GM21515 (cell line): ENCODE results near the gene HNF4A.

ENCODE experiments used
- ATAC-seq: cut with Tn5 transposase; IDR thresholded peaks from one replicate; pipeline ENCODE4 v1.9.1; 2021; ENCODE audit not compliant: unreplicated experiment

The HNF4A gene

DNA sequence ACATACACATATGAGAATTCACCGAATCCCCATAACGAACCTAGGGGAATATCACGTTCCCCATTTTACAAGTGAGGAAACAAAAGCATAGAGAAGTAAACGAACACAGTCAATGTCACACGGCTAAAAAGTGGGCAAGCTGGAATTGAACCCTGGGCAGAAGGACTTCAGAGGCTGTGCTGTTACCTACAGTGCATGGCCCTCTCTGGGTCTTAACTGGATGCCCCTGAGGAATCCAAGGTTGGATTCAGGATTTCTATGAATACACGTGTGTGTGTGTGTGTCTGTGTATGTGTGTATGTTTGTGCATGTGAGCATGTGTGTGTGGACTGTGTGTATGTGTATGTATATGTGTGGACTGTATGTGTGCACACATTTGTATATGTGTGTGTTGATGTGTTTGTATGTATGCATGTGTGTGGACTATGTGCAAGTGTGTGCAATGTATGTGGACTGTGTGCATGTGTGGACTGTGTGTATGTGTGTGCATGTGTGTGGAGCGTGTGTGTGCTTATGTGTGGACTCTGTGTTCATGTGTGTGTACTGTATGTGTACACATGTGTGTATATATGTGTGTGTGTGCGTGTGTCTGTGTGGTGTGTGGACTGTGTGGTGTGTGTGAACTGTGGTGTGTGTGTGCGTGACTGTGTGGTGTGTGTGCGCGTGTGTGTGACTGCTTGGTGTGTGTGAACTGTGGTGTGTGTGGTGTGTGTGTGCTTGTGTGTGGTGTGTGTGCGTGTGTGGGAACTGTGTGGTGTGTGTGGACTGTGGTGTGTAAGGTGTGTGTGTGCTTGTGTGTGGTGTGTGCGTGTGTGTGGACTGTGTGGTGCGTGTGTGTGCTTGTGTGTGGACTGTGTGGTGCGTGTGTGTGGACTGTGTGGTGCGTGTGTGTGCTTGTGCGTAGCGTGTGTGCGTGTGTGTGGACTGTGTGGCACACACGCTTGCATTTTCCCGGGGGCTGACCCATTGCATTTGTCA is 49.0 kb downstream of the HNF4A start:
- no peak for ATAC-seq

GRCh38 chr20:44405257-44405656 is 49.8 kb downstream of the HNF4A start:
- no peak for ATAC-seq

DNA sequence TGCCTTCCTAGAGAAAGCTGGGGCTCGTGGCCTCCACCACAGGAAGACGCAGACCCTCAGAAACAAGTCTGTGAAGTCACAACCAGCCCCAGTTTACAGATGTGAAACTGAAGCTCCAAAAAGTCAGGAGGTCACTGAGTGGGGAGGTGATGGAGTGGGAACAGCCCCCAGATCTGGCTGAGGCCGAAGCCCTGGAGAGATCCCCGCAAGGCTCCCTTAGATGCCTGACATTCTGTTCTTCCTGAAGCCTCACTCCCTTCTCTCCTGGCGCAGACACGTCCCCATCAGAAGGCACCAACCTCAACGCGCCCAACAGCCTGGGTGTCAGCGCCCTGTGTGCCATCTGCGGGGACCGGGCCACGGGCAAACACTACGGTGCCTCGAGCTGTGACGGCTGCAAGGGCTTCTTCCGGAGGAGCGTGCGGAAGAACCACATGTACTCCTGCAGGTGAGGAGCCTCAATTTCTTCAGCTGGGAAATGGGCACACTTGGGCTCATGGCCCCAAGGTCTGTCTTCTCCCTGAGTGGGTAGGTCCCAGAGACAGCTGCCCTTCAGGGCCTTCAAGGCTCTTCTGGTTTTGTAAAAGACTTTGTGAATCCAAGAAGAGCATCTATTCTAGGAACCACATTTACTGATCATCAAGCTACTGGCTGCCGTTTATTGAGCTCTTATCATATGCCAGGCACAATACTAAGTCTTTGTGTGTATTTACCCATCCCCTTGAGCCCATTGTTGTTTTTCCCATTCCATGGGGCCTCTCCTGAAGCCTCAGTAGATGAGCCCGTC is 50.5 kb downstream of the HNF4A start:
- no peak for ATAC-seq

DNA sequence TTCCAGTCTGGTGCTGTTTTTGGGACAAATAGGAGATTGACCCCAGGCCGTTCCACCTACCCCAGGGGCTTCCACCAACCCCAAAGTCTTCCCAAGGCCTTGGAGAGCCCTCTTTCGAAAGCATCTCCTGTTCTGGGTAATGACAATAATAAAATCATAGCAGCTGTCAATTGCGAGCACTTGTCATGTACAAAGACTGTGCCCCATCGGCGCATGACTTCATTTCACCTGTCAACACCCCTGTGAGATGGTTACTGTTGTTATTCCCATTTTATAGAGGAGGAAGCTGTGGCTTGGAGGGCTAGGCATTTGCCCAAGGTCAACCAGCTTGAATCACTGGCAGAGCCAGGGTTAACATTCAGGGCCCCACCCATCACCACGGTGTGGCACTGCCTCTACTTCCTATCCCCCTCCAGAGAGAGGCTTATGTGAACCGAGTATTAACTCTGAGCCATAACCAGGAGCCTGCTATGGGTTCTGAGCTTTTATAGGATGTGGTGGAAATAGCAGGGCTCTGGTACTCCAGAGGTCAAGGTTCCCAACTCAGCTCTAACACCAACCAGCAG is 51.2 kb downstream of the HNF4A start:
- no peak for ATAC-seq

GRCh38 chr20:44407402-44408184 is 52.1 kb downstream of the HNF4A start:
- ATAC-seq = no peak

DNA sequence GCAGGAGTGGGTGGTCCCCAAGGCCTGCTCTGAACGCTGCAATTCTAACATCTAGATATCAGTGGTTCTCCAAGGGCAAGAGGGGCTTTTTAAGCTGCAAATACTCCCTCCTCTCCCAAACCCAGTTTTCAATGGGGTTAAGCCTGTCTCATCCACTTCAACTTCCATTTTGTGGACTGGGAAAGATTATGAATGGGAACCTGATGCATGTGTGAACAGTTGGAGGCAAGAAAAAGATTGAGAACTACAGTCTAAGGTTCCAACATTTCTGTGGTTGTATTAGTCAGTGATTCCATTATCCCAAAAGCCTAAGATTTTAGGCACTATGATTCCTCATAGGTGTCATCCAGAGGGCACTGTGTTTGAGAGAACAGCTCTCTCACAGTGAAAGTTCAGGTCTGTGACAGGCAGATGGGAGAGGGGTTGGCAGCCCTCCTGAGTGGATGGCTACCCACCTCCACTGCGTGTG is 53.7 kb downstream of the HNF4A start:
- no peak for ATAC-seq

- no peak for ATAC-seq
Observed at GRCh38 chr20:44410583-44411019, 55.1 kb downstream of the HNF4A start.

DNA sequence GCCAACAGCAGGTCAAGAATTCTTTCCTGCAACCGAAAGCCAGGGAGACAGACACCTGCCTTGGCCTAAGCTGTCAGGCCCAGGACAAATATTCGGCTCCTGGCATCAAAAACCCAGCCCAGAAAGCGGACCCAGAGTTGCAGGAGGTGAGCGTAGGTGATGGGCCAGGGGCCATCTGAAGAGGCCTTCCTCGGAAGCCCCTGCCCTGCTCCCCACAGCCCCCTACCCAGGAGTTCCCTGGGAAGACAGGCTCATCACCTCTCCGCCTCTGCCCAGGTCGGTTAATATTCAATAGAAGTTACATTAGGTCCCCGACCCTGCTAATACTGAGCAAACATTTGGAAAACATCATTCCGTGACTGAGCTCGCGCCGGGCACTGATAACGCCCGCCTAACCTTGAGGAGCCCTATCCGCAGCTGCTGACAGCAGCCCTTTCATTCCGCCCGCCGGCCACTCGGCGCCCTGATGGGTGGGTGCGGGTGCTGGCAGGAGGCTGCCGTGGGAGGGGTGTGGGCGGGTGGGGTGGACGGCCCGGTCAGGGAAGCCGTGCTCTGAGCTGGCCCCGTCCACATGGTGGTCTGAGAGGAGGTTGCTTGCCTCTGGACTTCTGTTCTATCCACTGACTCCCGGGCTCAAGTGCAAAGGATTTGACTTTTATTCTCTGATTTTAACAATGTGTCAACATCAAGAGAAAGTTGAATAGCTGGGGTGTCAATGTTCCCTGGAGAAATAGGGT is 55.7 kb downstream of the HNF4A start:
- ATAC-seq = no peak

GRCh38 chr20:44411757-44412401 is 56.4 kb downstream of the HNF4A start:
- ATAC-seq = no peak

DNA sequence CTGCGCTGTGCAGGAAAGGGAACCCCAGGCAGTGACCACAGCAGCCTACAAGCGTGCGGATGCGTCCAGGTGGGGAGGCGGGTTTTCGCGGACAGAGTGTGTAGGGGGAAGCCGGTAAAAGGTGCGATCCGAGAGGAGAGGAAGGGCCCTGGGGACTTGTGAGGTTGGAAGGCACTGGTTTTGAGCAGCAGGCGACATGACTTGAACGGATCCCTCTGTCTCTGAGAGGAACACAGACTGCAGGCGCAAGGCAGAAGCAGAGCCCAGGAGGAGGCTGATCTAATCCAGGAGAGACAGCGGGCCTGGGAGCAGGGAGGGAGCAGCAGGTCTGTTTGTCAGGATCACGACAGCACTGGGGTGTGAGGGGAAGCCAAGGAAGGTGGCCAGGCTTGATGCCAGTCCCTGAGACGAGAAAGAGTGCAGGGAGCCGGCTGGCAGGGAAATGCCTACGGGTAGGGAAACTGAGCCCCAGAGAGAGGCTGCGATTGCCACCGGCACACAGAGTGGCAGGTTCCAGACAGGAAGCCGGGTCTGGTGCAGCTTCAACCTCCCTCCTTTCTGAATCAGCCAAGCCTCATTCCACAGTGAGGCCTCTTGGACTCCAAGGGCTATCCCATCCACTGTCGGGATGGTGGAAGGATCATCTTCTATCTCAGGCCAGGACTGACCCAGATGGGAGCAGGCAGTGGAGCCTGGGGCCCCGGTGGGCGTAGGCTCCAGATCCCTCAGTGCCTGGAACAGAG is 57.1 kb downstream of the HNF4A start:
- no peak for ATAC-seq

GRCh38 chr20:44413575-44414345 is 58.3 kb downstream of the HNF4A start:
- ATAC-seq = no peak

DNA sequence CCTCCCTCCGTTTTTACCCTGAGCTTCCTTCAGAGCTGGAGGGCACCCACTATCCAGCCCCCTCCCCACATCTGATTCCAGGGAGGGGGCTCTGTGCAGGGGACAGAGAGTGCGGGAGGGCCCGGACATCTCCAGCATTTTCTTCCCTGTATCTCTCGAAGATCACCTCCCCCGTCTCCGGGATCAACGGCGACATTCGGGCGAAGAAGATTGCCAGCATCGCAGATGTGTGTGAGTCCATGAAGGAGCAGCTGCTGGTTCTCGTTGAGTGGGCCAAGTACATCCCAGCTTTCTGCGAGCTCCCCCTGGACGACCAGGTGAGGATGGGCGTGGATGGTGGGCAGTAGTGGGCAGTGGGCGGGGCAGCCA is 58.8 kb downstream of the HNF4A start:
- ATAC-seq = no peak

GRCh38 chr20:44414808-44415207 is 59.3 kb downstream of the HNF4A start:
- no peak for ATAC-seq

GRCh38 chr20:44415833-44416715 is 60.6 kb downstream of the HNF4A start:
- ATAC-seq = no peak

DNA sequence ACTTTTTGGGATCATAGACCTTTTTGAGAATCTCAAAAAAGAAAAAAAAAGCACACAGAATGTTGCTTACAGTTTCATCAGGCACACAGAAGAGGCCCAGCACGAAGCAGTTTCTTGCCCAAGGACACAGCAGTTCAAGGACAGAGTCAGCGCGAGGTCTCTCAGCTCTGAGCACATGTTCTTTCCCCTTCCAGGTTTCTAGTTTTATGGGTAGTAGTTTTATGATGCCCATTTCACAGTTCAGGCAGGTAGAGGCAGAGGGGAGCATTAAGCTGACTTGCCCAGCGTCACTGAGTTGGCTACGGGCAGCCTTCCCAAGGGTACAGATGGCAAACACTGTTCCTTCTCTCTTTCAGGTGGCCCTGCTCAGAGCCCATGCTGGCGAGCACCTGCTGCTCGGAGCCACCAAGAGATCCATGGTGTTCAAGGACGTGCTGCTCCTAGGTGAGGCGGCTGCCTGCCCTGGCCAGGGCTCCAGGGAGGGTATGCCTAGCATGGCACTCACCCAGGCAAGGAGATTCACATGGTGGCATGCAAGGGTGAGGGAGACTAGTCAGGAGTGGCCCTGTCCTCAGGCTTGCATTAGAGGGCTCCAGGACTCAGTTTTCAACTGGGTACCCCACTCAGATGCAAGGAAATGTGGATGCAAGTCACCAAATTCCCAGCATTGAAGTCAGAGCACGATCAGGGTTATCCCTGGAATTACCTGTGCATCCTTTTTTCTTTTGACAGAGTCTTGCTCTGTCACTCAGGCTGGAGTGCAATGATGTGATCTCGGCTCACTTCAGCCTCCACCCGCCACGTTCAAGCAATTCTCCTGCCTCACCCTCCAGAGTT is 62.8 kb downstream of the HNF4A start:
- ATAC-seq = no peak

DNA sequence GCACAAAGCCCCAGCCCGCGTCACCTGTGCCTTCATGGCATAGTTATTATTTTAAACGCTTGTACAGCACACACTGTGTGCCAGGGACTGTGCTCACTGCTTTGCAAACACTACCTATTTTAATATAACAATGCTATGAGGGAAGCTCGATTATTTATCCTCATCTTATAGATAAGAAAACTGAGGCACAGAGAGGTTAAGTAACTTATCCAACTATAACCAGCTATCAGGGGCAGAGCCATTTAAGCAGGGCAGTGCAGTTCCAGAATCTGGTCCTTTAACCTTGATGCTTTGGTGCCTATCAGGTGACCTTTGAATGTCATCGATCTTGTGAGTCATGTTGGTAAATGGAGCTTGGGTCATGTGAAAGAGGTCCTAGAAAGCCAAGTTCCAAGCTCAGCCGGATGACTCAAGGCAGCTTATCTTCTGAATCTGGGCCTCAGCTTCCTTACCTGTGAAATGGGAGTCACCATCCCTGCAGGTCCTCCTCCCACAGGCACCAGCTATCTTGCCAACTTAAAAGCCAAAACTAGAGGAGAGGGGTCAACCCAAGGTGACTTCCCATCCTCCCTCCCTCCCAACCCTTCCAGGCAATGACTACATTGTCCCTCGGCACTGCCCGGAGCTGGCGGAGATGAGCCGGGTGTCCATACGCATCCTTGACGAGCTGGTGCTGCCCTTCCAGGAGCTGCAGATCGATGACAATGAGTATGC is 63.8 kb downstream of the HNF4A start:
- no peak for ATAC-seq
